ENCODE results near the gene RNF217.

RNF217 gene

GRCh38 chr6:124963831-124964763 lies 1.9 kb downstream of the RNF217 start:
- TF ChIP-seq CTCF (IDR thresholded peaks at IDR 0.05): no peak

GRCh38 chr6:124964764-124965105 lies 2.5 kb downstream of the RNF217 start:
- no peak for TF ChIP-seq CTCF (IDR thresholded peaks at IDR 0.05)

GRCh38 chr6:124967444-124967843 lies 5.2 kb downstream of the RNF217 start:
- no peak for TF ChIP-seq CTCF (IDR thresholded peaks at IDR 0.05)

- no peak for TF ChIP-seq CTCF (IDR thresholded peaks at IDR 0.05)
Measured at GRCh38 chr6:124968401-124968800, 6.2 kb downstream of the RNF217 start.

GRCh38 chr6:124970243-124970642 lies 8.0 kb downstream of the RNF217 start:
- TF ChIP-seq CTCF (IDR thresholded peaks at IDR 0.05): no peak

GRCh38 chr6:124970763-124971162 lies 8.5 kb downstream of the RNF217 start:
- no peak for TF ChIP-seq CTCF (IDR thresholded peaks at IDR 0.05)

- TF ChIP-seq CTCF (IDR thresholded peaks at IDR 0.05): no peak
Measured at GRCh38 chr6:124973780-124974179, 11.5 kb downstream of the RNF217 start.

Data from LNCAP (cell line).